Natural killer cell (primary cell): ENCODE measurements around the gene MUC5B. TPM values are rescaled to one million over a fixed set of nuclear protein-coding genes. Genes with fewer than 3 reads are reported as not detected.

Source experiments
- ATAC-seq, 3 donors: fragments of 150-1000 bp in 2 of 3; fragments of 200-7000 bp in 1 of 3; cut with Tn5 transposase; 1 replicate in 1 of 3; 2 replicates in 2 of 3; pipeline ENCODE4 v1.10.0; 2021; ENCODE audit warnings: mild to moderate bottlenecking in 2 of 3, moderate library complexity in 2 of 3
- DNase-seq, 2 donors: peaks; one replicate each; pipeline versions ENCODE4 v3.0.0 to v3.0.0-alpha.2; 2013 to 2021; ENCODE audit warnings: mixed read lengths in 1 of 2
- H3K27ac ChIP-seq: one replicate; pipeline ENCODE4 v1.5.1; 2013; ENCODE audit warnings: mild to moderate bottlenecking, low read length
- H3K27me3 ChIP-seq: one replicate; pipeline ENCODE4 v1.6.1; 2013; ENCODE audit warnings: low read length; ENCODE audit not compliant: control insufficient read depth, insufficient read depth
- H3K36me3 ChIP-seq: one replicate; pipeline ENCODE4 v1.6.1; 2013; ENCODE audit warnings: low read length; ENCODE audit not compliant: control insufficient read depth, insufficient read depth
- H3K4me1 ChIP-seq: one replicate; pipeline ENCODE4 v1.6.1; 2013; ENCODE audit warnings: low read length; ENCODE audit not compliant: control insufficient read depth, insufficient read depth
- H3K4me3 ChIP-seq: one replicate; pipeline ENCODE4 v1.5.1; 2013; ENCODE audit warnings: low read length
- H3K9me3 ChIP-seq: one replicate; pipeline ENCODE4 v1.6.1; 2013; ENCODE audit warnings: low read length; ENCODE audit not compliant: control insufficient read depth, insufficient read depth
- H3K27ac Mint-ChIP-seq, 2 donors: one replicate each; pipeline ENCODE4 v1.8.0; 2022; ENCODE audit warnings: mild to moderate bottlenecking in 2 of 2, mixed read lengths in 2 of 2, moderate library complexity in 1 of 2
- H3K27me3 Mint-ChIP-seq, 2 donors: one replicate each; pipeline ENCODE4 v1.8.0; 2022; ENCODE audit warnings: low read depth in 2 of 2, mixed read lengths in 2 of 2
- H3K36me3 Mint-ChIP-seq: one replicate; pipeline ENCODE4 v1.8.0; 2022; ENCODE audit warnings: mixed read lengths
- H3K4me1 Mint-ChIP-seq, 2 donors: one replicate each; pipeline ENCODE4 v1.8.0; 2022; ENCODE audit warnings: mixed read lengths in 2 of 2
- H3K4me3 Mint-ChIP-seq: one replicate; pipeline ENCODE4 v1.8.0; 2022; ENCODE audit warnings: mild to moderate bottlenecking, moderate library complexity, mixed read lengths
- H3K9me3 Mint-ChIP-seq, 2 donors: one replicate each; pipeline ENCODE4 v1.8.0; 2022; ENCODE audit warnings: mixed read lengths in 2 of 2
- WGBS: methylation state at CpG from one replicate; pipeline ENCODE4 v1.1.7; 2013; ENCODE audit warnings: missing lambda C conversion rate; ENCODE audit not compliant: insufficient coverage; 5-methylcytosine and 5-hydroxymethylcytosine counted together
- intact Hi-C: fragments of 100-400 bp; cut with micrococcal nuclease; formaldehyde crosslinking; loops from one replicate; pipeline ENCODE4 v1.14.2; 2022
- total RNA-seq, 4 donors: library from RNA; stranded (reverse); fragments of 120-200 nt in 1 of 4; gene quantifications; one replicate each; pipeline versions ENCODE4 v1.2.3 to v1.2.4, GENCODE V29; 2013 to 2022
- TF ChIP-seq, protein P1 (sequence below): fragments of 200-600 bp; IDR thresholded peaks from one replicate; pipeline ENCODE4 v1.8.0; 2022; ENCODE audit warnings: antibody characterized with exemption

The MUC5B gene
- total RNA-seq, 3 donors from 2014 or later (not counting 1 experiment from before 2014, with no cell fraction given): not detected

DNA sequence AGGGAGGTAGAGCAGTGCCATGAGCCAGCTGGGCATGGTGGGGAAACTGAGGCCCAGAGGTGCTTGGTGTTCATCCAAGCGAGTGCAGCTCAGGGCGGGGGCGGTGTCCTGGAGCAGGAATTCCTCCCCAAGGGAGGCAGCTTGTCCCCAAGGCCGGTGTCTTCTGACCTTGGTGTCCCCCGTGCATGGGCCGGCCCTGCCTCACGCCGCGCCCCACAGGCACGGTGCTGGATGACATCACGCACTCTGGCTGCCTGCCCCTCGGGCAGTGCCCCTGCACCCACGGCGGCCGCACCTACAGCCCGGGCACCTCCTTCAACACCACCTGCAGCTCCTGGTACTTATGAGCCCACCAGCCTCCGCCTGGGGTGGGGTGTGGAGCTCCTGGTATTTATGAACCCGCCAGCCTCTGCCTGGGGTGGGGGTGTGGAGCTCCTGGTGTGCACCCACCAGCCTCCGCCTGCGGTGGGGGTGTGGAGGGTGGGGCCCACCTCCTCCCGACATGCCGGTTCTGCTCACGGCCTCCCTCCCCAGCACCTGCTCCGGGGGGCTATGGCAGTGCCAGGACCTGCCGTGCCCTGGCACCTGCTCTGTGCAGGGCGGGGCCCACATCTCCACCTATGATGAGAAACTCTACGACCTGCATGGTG, 6.7 kb downstream of the MUC5B start:
- Histone ChIP-seq H3K27ac (no peak overlapping the region), H3K4me1 (no peaks in the 10 kb centered on the region), H3K4me3 (no peak overlapping the region), H3K36me3 (no peaks in the 10 kb centered on the region), H3K27me3 (no peaks in the 10 kb centered on the region), H3K9me3 (no peaks in the 10 kb centered on the region)
- intact Hi-C loops: no loop called here
- WGBS: 92% methylated on average over 26 of the region's 27 CpGs
- Mint-ChIP-seq H3K4me3 (no peak overlapping the region), H3K27ac (no peak overlapping the region), H3K36me3 (no peaks in the 10 kb centered on the region), H3K27me3 (no peaks in the 10 kb centered on the region), H3K4me1 (no peaks in the 10 kb centered on the region), H3K9me3 (no peaks in the 10 kb centered on the region)
- no peak for DNase-seq
- ATAC-seq: no peak
- TF ChIP-seq, protein P1, sequence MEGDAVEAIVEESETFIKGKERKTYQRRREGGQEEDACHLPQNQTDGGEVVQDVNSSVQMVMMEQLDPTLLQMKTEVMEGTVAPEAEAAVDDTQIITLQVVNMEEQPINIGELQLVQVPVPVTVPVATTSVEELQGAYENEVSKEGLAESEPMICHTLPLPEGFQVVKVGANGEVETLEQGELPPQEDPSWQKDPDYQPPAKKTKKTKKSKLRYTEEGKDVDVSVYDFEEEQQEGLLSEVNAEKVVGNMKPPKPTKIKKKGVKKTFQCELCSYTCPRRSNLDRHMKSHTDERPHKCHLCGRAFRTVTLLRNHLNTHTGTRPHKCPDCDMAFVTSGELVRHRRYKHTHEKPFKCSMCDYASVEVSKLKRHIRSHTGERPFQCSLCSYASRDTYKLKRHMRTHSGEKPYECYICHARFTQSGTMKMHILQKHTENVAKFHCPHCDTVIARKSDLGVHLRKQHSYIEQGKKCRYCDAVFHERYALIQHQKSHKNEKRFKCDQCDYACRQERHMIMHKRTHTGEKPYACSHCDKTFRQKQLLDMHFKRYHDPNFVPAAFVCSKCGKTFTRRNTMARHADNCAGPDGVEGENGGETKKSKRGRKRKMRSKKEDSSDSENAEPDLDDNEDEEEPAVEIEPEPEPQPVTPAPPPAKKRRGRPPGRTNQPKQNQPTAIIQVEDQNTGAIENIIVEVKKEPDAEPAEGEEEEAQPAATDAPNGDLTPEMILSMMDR: no peak

DNA sequence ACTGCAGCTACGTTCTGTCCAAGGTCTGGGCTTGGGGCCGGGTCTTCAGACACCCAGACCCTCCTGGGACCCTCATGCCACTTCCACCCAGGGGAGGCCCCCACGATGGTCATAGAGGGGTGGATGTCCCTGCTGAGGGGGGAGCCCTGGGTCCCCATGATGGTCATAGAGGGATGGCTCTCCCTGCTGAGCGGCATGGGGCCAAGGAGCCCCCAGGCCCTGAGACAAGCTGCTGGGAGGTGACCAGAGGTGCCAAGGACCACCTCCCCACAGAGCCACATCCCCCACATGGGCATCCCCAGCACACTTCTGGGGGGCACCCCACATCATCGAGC, 7.2 kb downstream of the MUC5B start:
- no peak for ATAC-seq
- no peaks in the 10 kb centered on the region for H3K9me3 Mint-ChIP-seq
- H3K27ac ChIP-seq: no peak overlapping the region
- no peaks in the 10 kb centered on the region for H3K9me3 ChIP-seq
- H3K4me3 ChIP-seq: no peak overlapping the region
- no peak overlapping the region for H3K4me3 Mint-ChIP-seq
- no peak for DNase-seq
- no peaks in the 10 kb centered on the region for H3K27me3 ChIP-seq
- no peaks in the 10 kb centered on the region for H3K36me3 Mint-ChIP-seq
- H3K27ac Mint-ChIP-seq: no peak overlapping the region
- no peaks in the 10 kb centered on the region for H3K36me3 ChIP-seq
- no peaks in the 10 kb centered on the region for H3K27me3 Mint-ChIP-seq
- WGBS: 83% methylated on average over 5 of the region's 5 CpGs
- no peaks in the 10 kb centered on the region for H3K4me1 ChIP-seq
- TF ChIP-seq, protein P1: no peak
- H3K4me1 Mint-ChIP-seq: no peaks in the 10 kb centered on the region
- intact Hi-C loops: no loop called here

DNA sequence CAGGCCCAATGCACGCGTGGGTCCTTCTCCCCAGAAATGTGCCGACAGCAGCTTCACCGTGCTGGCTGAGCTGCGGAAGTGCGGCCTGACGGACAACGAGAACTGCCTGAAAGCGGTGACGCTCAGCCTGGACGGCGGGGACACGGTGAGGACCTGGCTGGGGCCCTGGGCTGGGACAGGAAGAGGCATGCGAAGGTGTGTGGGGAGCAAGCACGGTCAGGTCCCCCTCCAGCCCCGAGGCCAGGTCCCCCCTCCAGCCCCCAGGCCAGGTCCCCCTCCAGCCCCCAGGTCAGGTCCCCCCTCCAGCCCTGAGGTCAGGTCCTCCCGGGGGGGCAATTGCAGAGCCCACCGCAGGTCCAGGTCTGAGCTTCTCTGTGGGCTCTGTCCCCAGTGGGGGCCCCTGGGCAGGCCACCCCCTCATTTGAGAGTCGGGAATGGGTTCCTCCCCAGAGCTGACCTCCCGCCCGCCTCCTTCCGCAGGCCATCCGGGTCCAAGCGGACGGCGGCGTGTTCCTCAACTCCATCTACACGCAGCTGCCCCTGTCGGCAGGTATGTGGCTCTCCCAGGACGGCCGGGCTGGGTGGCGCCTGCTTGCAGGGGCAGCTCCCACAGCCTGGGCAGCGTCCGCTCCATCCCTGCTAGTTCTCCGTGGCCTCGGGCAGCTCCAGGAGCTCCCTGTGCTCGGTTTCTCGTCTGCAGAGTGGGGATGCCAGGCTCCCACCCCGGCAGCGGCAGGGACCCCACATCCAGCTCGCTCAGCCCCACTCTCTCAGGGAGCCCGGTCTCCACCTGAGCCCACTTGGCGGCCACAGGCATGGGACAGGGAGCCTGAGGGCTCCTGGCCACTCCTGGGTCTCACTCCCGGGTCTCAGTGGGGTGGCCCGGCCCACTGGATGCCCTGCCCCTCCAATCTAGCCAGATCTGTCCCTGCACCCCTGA, 7.9 kb downstream of the MUC5B start:
- TF ChIP-seq, protein P1: no peak
- no peak overlapping the region for H3K27ac Mint-ChIP-seq
- H3K4me1 ChIP-seq: no peaks in the 10 kb centered on the region
- H3K27me3 Mint-ChIP-seq: no peaks in the 10 kb centered on the region
- no peaks in the 10 kb centered on the region for H3K4me1 Mint-ChIP-seq
- no peak overlapping the region for H3K4me3 Mint-ChIP-seq
- DNase-seq (no peak), ATAC-seq (no peak)
- H3K9me3 Mint-ChIP-seq: no peaks in the 10 kb centered on the region
- no peaks in the 10 kb centered on the region for H3K27me3 ChIP-seq
- intact Hi-C loops: no loop called here
- H3K36me3 ChIP-seq: no peaks in the 10 kb centered on the region
- H3K27ac ChIP-seq: no peak overlapping the region
- 86% methylated on average over 44 of the region's 45 CpGs for WGBS
- H3K36me3 Mint-ChIP-seq: no peaks in the 10 kb centered on the region
- H3K4me3 ChIP-seq: no peak overlapping the region
- no peaks in the 10 kb centered on the region for H3K9me3 ChIP-seq
